Liver (tissue), 4 donors: ENCODE measurements around the gene HCRTR1. TPM values are rescaled to one million over a fixed set of nuclear protein-coding genes. Genes with fewer than 3 reads are reported as not detected.

ENCODE experiments used
- polyA plus RNA-seq, 2 donors: library from polyadenylated mRNA; stranded (reverse) in 1 of 2; unstranded in 1 of 2; fragments of 200-250 nt in 1 of 2; fragments of >200 nt in 1 of 2; fragmentation: Nextera tagmentation in 1 of 2; extraction: Ambion mirVana in 1 of 2; gene quantifications; one replicate each; pipeline versions ENCODE4 v1.2.1 to v1.2.3, GENCODE V29; 2013 to 2015
- total RNA-seq, 2 donors: library from RNA; depleted of rRNA; stranded (reverse); fragments of >200 nt; gene quantifications; one replicate each; pipeline ENCODE4 v1.2.3, GENCODE V29; 2014
- donor health status: healthy.
- donor health status: healthy.
- donor health status: healthy.

Gene HCRTR1
- total and polyA plus RNA-seq, 4 donors, result 0.06 TPM; not detected in 3

Other genes with a start within 250 kb of the HCRTR1 start
- 10 to 100 TPM in 1 of 2 donors, 1 to 10 TPM in 1; 4.2 to 28.2 TPM for gene FABP3, start 244.6 kb upstream of the HCRTR1 start, total RNA-seq
- gene FABP3, start 244.6 kb upstream of the HCRTR1 start, polyA plus RNA-seq, result 1 to 10 TPM; 2.8 to 6.1 TPM
- 10 to 100 TPM in 1 of 2 donors, 1 to 10 TPM in 1; 4.9 to 27.8 TPM for gene SERINC2, start 204.5 kb upstream of the HCRTR1 start, total RNA-seq
- 10 to 100 TPM; 49.6 to 66.4 TPM for gene SERINC2, start 204.5 kb upstream of the HCRTR1 start, polyA plus RNA-seq
- gene TINAGL1, start 41.2 kb upstream of the HCRTR1 start, total RNA-seq, result 10 to 100 TPM; 16.1 to 52.9 TPM
- 10 to 100 TPM in 1 of 2 donors, 1 to 10 TPM in 1; 8.7 to 35.0 TPM for gene TINAGL1, start 41.2 kb upstream of the HCRTR1 start, polyA plus RNA-seq
- 10 to 100 TPM; 30.4 to 34.1 TPM for gene PEF1, start 27.2 kb downstream of the HCRTR1 start, total RNA-seq
- gene PEF1, start 27.2 kb downstream of the HCRTR1 start, polyA plus RNA-seq, result 10 to 100 TPM; 27.7 to 46.8 TPM
- gene COL16A1, start 86.3 kb downstream of the HCRTR1 start, total RNA-seq, result 1 to 10 TPM; 3.0 to 3.8 TPM
- 1 to 10 TPM in 1 of 2 donors, under 1 TPM in 1; 0.43 to 1.7 TPM for gene COL16A1, start 86.3 kb downstream of the HCRTR1 start, polyA plus RNA-seq
- under 1 TPM; under 0.01 to 0.05 TPM for gene ADGRB2, start 146.7 kb downstream of the HCRTR1 start, total RNA-seq
- under 1 TPM in 1 of 2 donors, not detected in 1; 0.05 TPM for gene ADGRB2, start 146.7 kb downstream of the HCRTR1 start, polyA plus RNA-seq
- under 1 TPM; under 0.01 to 0.19 TPM for gene SPOCD1, start 198.3 kb downstream of the HCRTR1 start, total RNA-seq
- gene SPOCD1, start 198.3 kb downstream of the HCRTR1 start, polyA plus RNA-seq, result under 1 TPM in 1 of 2 donors, not detected in 1; 0.12 TPM